CD4-positive, CD25-positive, alpha-beta regulatory T cell (primary cell): ENCODE results near the gene EED. TPM values are rescaled to one million over a fixed set of nuclear protein-coding genes. Genes with fewer than 3 reads are reported as not detected.
A peak's percentile ranks its signal among the peaks of the same experiment; 100 is the strongest.

Source experiments
- ATAC-seq, 2 donors: fragments of 150-1000 bp; cut with Tn5 transposase; one replicate each; pipeline ENCODE4 v1.10.0; 2021; ENCODE audit warnings: low read depth in 2 of 2, moderate number of reproducible peaks in 2 of 2, moderate library complexity in 1 of 2
- DNase-seq, 3 donors: peaks; one replicate each; pipeline versions ENCODE4 v3.0.0 to v3.0.0-alpha.2; 2012 to 2022; ENCODE audit warnings: mixed read lengths in 1 of 3
- H3K27ac ChIP-seq: one replicate; pipeline ENCODE4 v1.7.0; 2013; ENCODE audit warnings: mild to moderate bottlenecking, low read length; ENCODE audit not compliant: insufficient read depth, poor library complexity, severe bottlenecking
- H3K27me3 ChIP-seq: one replicate; pipeline ENCODE4 v1.7.0; 2013; ENCODE audit warnings: low read length; ENCODE audit not compliant: control insufficient read depth, insufficient read depth
- H3K36me3 ChIP-seq: one replicate; pipeline ENCODE4 v1.7.0; 2013; ENCODE audit warnings: mild to moderate bottlenecking, low read length, moderate library complexity; ENCODE audit not compliant: control insufficient read depth, insufficient read depth
- H3K4me1 ChIP-seq: 2 replicates; pipeline ENCODE4 v1.7.0; 2013; ENCODE audit warnings: mild to moderate bottlenecking, low read length; ENCODE audit not compliant: insufficient read depth, control insufficient read depth, poor library complexity, severe bottlenecking
- H3K4me3 ChIP-seq: one replicate; pipeline ENCODE4 v1.7.0; 2013; ENCODE audit warnings: low read depth, mild to moderate bottlenecking, low read length, moderate library complexity
- H3K9me3 ChIP-seq, 2 experiments: 1 replicate in 1 of 2; 2 replicates in 1 of 2; pipeline ENCODE4 v1.7.0; 2013; ENCODE audit warnings: low read length in 2 of 2, mild to moderate bottlenecking in 1 of 2, moderate library complexity in 1 of 2; ENCODE audit not compliant: control insufficient read depth in 2 of 2
- H3K27ac Mint-ChIP-seq, 3 donors: one replicate each; pipeline ENCODE4 v1.8.0; 2020 to 2022; ENCODE audit warnings: mild to moderate bottlenecking in 3 of 3, mixed read lengths in 3 of 3, moderate library complexity in 2 of 3
- H3K27me3 Mint-ChIP-seq: one replicate; pipeline ENCODE4 v1.8.0; 2022; ENCODE audit warnings: mild to moderate bottlenecking, mixed read lengths
- H3K36me3 Mint-ChIP-seq: one replicate; pipeline ENCODE4 v1.8.0; 2020; ENCODE audit warnings: mixed read lengths
- H3K4me1 Mint-ChIP-seq, 4 donors: one replicate each; pipeline ENCODE4 v1.8.0; 2020 to 2022; ENCODE audit warnings: mixed read lengths in 4 of 4, mild to moderate bottlenecking in 1 of 4
- H3K4me3 Mint-ChIP-seq, 4 donors: one replicate each; pipeline ENCODE4 v1.8.0; 2020 to 2022; ENCODE audit warnings: mild to moderate bottlenecking in 4 of 4, mixed read lengths in 4 of 4, moderate library complexity in 3 of 4
- H3K9me3 Mint-ChIP-seq, 7 donors: one replicate each; pipeline ENCODE4 v1.8.0; 2020 to 2022; ENCODE audit warnings: mixed read lengths in 7 of 7, mild to moderate bottlenecking in 3 of 7, moderate library complexity in 2 of 7
- polyA plus RNA-seq, 4 donors: library from polyadenylated mRNA; unstranded; fragments of 300-500 nt; fragmentation: Illumina TruSeq; gene quantifications; one replicate each; pipeline ENCODE4 v1.2.3, GENCODE V29; 2021
- total RNA-seq: library from RNA; stranded (reverse); gene quantifications from one replicate; pipeline ENCODE4 v1.2.3, GENCODE V29; 2022

EED gene, protein sequence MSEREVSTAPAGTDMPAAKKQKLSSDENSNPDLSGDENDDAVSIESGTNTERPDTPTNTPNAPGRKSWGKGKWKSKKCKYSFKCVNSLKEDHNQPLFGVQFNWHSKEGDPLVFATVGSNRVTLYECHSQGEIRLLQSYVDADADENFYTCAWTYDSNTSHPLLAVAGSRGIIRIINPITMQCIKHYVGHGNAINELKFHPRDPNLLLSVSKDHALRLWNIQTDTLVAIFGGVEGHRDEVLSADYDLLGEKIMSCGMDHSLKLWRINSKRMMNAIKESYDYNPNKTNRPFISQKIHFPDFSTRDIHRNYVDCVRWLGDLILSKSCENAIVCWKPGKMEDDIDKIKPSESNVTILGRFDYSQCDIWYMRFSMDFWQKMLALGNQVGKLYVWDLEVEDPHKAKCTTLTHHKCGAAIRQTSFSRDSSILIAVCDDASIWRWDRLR
- total RNA-seq (65.7 TPM), polyA plus RNA-seq (10 to 100 TPM; 23.7 to 30.8 (median 29.5) TPM)

DNA sequence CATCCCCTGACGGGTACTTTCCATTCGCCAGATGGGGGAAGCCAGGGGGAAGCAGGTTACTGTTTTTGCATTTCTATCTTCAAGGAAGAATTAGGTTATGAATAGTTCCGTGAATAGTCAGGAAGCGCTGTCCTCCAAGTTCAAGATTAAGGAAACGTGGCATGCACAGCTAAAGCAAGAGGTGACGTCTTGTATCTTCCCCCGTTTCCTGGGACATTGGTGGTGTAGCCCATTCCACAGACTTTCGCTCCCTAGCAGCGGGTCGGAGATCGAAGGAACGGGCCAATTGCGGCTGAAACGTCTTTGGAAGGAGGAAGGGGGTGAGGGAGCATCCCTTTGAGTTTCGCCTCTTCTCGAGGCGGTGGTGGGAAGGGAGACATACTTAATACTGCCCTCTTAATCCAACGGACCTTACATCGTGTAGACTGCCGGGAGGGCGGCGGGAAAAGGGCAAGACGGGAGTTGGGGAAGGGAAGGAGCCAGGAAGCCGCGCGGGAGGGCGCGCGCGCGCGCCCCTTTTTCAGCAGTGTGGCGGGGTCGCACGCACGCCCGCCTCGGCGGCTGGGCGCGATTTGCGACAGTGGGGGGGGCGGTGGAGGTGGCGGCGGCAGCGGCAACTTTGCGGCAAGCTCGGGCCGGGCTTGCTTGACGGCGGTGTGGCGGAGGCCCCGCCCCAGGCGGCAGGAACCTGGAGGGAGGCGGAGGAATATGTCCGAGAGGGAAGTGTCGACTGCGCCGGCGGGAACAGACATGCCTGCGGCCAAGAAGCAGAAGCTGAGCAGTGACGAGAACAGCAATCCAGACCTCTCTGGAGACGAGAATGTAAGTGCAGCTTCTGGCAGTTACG is at the start of gene EED:
TSS of gene EED (plus strand) at position 232 of the 847 bp plus-strand sequence. CDS start at position 709, 477 bp downstream.
- peak; percentile 80 to 88 for ATAC-seq
- Mint-ChIP-seq H3K4me3 (no peak within 1 kb of the TSS), H3K27ac (no peak within 1 kb of the TSS), H3K27me3 (peaks cover 4% of the 10 kb centered on the region), H3K4me1 (peaks cover 12 to 35% (median 29%) of the 10 kb centered on the region in 4 donors), H3K36me3 (no peaks in the 10 kb centered on the region), H3K9me3 (no peaks in the 10 kb centered on the region)
- no peaks in the 10 kb centered on the region for H3K27me3 ChIP-seq
- peaks cover 43% of the 10 kb centered on the region for H3K4me1 ChIP-seq
- H3K4me3 ChIP-seq, result peak within 1 kb of the TSS; percentile 99
- DNase-seq, result peak; percentile 91 to 97 (median 92)
- H3K36me3 ChIP-seq, result no peaks in the 10 kb centered on the region
- peak within 1 kb of the TSS; percentile 99 for H3K27ac ChIP-seq
- H3K9me3 ChIP-seq, result no peaks in the 10 kb centered on the region

DNA sequence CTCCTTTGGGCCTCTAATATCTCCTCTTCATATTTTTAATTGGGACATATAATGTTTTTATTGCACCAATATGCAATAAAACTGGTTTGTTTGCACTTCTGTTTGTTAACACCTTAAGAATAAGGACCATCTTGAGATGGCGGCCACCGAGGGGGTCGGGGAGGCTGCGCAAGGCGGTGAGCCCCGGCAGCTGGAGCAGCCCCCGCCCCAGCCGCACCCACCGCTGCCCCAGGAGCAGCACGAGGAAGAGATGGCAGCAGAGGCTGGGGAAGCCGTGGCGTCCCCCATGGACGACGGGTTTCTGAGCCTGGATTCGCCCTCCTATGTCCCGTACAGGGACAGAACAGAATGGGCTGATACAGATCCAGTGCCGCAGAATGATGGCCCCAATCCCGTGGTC is 49.6 kb upstream of the EED start:
- Histone ChIP-seq H3K27me3 (no peaks in the 10 kb centered on the region), H3K36me3 (no peaks in the 10 kb centered on the region), H3K4me3 (no peak overlapping the region), H3K9me3 (no peaks in the 10 kb centered on the region), H3K27ac (no peak overlapping the region), H3K4me1 (peaks cover 11% of the 10 kb centered on the region)
- DNase-seq (no peak), ATAC-seq (no peak)
- H3K27me3 Mint-ChIP-seq, result peaks cover 4% of the 10 kb centered on the region
- peak overlapping the region in 2 of 3 donors; percentile 4 to 96 for H3K27ac Mint-ChIP-seq
- peaks cover 13 to 19% (median 15%) of the 10 kb centered on the region in 4 donors for H3K4me1 Mint-ChIP-seq
- H3K9me3 Mint-ChIP-seq, result peaks cover 0 to 3% (median 0%) of the 10 kb centered on the region in 7 donors
- no peak overlapping the region for H3K4me3 Mint-ChIP-seq
- H3K36me3 Mint-ChIP-seq, result no peaks in the 10 kb centered on the region

DNA sequence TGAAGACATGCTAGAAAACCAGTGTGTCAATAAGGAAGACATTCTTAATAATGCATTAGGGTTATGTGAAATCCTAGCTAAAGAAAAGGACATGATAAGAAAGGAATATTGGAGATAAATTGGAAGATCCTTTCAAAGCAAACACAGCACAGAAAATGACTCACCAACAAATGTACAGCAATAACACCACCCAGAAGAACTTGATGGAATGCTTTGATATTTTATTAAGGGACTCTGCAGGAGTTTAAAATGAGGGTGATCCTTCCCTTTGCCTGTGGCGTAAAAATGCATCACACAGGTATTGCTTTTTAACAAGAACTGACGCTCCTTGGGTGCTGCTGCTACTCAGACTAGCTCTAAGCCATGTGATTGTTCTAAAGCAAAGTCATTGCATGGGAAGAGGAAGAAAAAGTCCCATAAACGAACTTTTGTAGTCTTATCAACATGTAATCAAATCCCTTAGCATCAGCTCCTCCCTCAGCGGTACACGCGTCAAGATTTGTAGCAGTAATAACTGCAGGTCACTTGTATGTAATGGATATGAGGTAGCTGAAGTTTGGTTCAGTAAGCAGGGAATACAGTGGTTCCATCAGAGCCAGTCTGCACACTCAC is 48.4 kb upstream of the EED start:
- H3K27me3 Mint-ChIP-seq, result peaks cover 4% of the 10 kb centered on the region

DNA sequence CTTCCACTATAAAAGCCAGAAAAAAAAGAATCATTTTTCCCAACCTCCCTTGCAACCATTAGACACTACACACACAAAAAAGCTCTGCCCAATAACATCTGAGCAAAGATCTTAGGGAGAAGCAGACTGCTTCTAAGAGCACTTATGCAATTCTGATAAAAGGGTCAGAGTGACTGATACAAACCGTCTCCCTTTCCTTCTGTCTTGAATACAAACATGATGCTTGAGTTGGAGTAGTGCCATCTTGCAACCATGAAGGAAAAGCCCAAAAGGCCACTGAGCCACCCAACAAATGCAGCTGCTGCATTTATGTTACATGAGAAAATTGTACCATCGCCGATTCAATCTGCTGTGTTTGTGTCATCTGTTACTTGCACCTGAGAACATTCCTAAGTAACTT is 47.6 kb upstream of the EED start:
- H3K4me3 ChIP-seq, result no peak overlapping the region
- DNase-seq, result no peak
- no peaks in the 10 kb centered on the region for H3K27me3 ChIP-seq
- ATAC-seq, result no peak
- Mint-ChIP-seq H3K27me3 (peaks cover 4% of the 10 kb centered on the region), H3K36me3 (no peaks in the 10 kb centered on the region), H3K27ac (no peak overlapping the region), H3K9me3 (peaks cover 0 to 2% (median 0%) of the 10 kb centered on the region in 7 donors), H3K4me1 (peaks cover 13 to 15% (median 14%) of the 10 kb centered on the region in 4 donors), H3K4me3 (no peak overlapping the region)
- no peak overlapping the region for H3K27ac ChIP-seq
- no peaks in the 10 kb centered on the region for H3K9me3 ChIP-seq
- no peaks in the 10 kb centered on the region for H3K36me3 ChIP-seq
- peaks cover 15% of the 10 kb centered on the region for H3K4me1 ChIP-seq

More for the DNA sequence above, 48.4 kb upstream of the EED start:
- Histone ChIP-seq H3K4me1 (peaks cover 11% of the 10 kb centered on the region), H3K27ac (no peak overlapping the region), H3K36me3 (no peaks in the 10 kb centered on the region), H3K9me3 (no peaks in the 10 kb centered on the region), H3K27me3 (no peaks in the 10 kb centered on the region), H3K4me3 (no peak overlapping the region)
- Mint-ChIP-seq H3K4me1 (peaks cover 13 to 16% (median 15%) of the 10 kb centered on the region in 4 donors), H3K27ac (no peak overlapping the region), H3K9me3 (peaks cover 0 to 2% (median 0%) of the 10 kb centered on the region in 7 donors), H3K36me3 (no peaks in the 10 kb centered on the region), H3K4me3 (no peak overlapping the region)
- DNase-seq, result no peak
- no peak for ATAC-seq

DNA sequence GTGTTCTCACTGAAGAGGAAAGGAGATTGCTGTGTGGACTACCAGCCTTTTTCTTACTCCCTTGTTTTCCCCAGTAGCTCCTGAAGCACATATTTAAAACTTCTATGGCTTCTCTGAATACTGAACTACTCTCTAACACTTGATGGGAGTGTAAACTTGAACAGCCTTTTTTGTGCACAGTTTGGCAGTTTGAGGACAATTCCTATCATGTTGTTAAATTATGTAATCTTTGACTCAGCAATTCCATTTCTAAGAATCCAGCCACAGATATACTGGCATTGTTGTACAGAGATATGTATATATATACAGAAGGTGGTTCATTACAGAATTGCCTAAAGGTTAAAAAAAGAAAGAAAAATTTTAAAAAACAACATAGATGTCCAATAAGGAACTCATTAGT is 47.1 kb upstream of the EED start:
- Histone ChIP-seq H3K27ac (no peak overlapping the region), H3K27me3 (no peaks in the 10 kb centered on the region), H3K9me3 (no peaks in the 10 kb centered on the region), H3K4me3 (no peak overlapping the region), H3K36me3 (no peaks in the 10 kb centered on the region), H3K4me1 (peaks cover 18% of the 10 kb centered on the region)
- Mint-ChIP-seq H3K27me3 (peaks cover 4% of the 10 kb centered on the region), H3K4me3 (no peak overlapping the region), H3K9me3 (peaks cover 0 to 2% (median 0%) of the 10 kb centered on the region in 7 donors), H3K4me1 (peaks cover 12 to 15% (median 13%) of the 10 kb centered on the region in 4 donors), H3K27ac (no peak overlapping the region), H3K36me3 (no peaks in the 10 kb centered on the region)
- ATAC-seq (no peak), DNase-seq (no peak)

DNA sequence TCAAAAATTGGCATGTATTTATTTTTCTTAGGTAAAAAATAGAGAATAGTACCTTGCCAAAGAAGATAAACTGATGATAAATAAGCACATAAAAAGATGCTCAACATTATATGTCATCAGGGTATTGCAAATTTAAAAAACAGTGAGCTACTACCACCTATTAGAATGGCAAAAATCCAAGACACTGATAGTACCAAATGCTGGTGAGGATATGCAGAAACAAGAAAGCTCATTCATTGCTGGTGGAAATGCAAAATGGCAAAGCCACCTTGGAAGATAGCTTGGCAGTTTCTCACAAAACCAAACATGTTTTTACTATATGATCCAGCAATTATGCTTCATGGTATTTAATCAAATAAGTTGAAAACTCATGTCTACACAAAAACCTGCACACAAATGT is 46.4 kb upstream of the EED start:
- Mint-ChIP-seq H3K9me3 (no peaks in the 10 kb centered on the region), H3K4me1 (peaks cover 5 to 9% (median 6%) of the 10 kb centered on the region in 4 donors), H3K36me3 (no peaks in the 10 kb centered on the region), H3K27me3 (peaks cover 4% of the 10 kb centered on the region), H3K27ac (no peak overlapping the region), H3K4me3 (no peak overlapping the region)
- Histone ChIP-seq H3K27me3 (no peaks in the 10 kb centered on the region), H3K4me1 (peaks cover 18% of the 10 kb centered on the region), H3K4me3 (no peak overlapping the region), H3K9me3 (no peaks in the 10 kb centered on the region), H3K36me3 (no peaks in the 10 kb centered on the region), H3K27ac (no peak overlapping the region)
- no peak for DNase-seq
- ATAC-seq, result no peak

DNA sequence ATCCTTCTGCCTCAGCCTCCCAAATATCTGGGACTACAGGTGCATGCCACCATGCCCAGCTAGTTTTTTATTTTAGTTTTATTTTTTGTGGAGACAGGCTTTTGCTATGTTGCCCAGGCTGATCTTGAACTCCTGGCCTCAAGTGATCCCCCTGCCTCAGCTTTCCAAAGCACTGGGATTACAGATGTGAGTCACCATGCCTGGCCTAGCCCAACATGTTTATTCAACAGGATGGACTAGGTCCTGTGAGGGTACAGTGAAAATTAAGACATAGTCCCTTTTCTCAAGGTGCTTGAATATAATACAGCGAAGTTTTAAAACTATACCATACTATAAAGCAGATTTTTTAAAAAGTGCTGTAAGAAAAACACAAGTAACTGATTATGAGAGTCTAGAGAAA is 45.2 kb upstream of the EED start:
- peaks cover 15% of the 10 kb centered on the region for H3K4me1 ChIP-seq
- H3K36me3 ChIP-seq, result no peaks in the 10 kb centered on the region
- ATAC-seq, result no peak
- no peaks in the 10 kb centered on the region for H3K9me3 ChIP-seq
- DNase-seq, result no peak
- no peaks in the 10 kb centered on the region for H3K36me3 Mint-ChIP-seq
- H3K27me3 ChIP-seq, result no peaks in the 10 kb centered on the region
- no peak overlapping the region for H3K27ac ChIP-seq
- no peak overlapping the region for H3K4me3 ChIP-seq
- H3K27me3 Mint-ChIP-seq, result no peaks in the 10 kb centered on the region
- no peak overlapping the region for H3K4me3 Mint-ChIP-seq
- no peaks in the 10 kb centered on the region for H3K9me3 Mint-ChIP-seq
- no peak overlapping the region for H3K27ac Mint-ChIP-seq
- no peaks in the 10 kb centered on the region for H3K4me1 Mint-ChIP-seq
